ENCODE results near the gene PPP4R4.

GRCh38 chr14:94196057-94196456 is 21.9 kb downstream of the PPP4R4 start:
- no peak for TF ChIP-seq GATA2 (IDR thresholded peaks at IDR 0.05; ENCODE audit: low read depth, low read length)
- TF ChIP-seq GATA3 (IDR thresholded peaks at IDR 0.05; ENCODE audit: low read depth, low read length) = no peak

Data from SH-SY5Y (cell line).